GM19372 (cell line): ENCODE measurements around the gene GFER.
"Not testable (repeated sequence)": the region's sequence is repeated elsewhere in the genome, so short reads cannot be mapped to it uniquely, and the experiment has no call there.

Experiments
- ATAC-seq: cut with Tn5 transposase; IDR thresholded peaks from one replicate; pipeline ENCODE4 v1.9.1; 2021; ENCODE audit warnings: mild to moderate bottlenecking, low read depth, moderate library complexity; ENCODE audit not compliant: unreplicated experiment

The GFER gene

GRCh38 chr16:1953734-1954133 is 30.3 kb upstream of the GFER start:
- ATAC-seq = no peak

DNA sequence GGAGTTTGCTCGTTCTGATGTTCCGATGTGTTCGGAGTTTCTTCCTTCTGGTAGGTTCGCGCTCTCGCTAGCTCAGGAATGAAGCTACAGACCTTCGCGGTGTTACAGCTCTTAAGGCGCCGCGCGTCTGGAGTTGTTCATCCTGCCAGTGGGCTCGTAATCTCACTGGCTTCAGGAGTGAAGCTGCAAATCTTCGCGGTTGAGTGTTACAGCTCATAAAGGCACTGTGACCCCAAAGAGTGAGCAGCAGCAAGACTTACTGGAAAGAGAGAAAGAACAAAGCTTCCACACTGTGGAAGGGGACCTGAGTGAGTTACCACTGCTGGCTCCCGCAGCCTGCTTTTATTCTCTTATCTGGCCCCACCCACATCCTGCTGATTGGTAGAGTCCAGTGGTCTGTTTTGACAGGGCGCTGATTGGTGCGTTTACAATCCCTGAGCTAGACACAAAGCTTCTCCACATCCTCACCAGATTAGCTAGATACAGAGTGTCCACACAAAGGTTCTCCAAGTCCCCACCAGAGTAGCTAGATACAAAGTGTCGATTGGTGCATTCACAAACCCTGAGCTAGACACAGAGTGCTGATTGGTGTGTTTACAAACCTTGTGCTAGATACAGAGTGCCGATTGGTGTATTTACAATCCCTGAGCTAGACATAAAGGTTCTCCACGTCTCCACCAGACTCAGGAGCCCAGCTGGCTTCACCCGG is 26.4 kb upstream of the GFER start:
- ATAC-seq = not testable (repeated sequence)

GRCh38 chr16:1958143-1958491 is 25.9 kb upstream of the GFER start:
- ATAC-seq = not testable (repeated sequence)

DNA sequence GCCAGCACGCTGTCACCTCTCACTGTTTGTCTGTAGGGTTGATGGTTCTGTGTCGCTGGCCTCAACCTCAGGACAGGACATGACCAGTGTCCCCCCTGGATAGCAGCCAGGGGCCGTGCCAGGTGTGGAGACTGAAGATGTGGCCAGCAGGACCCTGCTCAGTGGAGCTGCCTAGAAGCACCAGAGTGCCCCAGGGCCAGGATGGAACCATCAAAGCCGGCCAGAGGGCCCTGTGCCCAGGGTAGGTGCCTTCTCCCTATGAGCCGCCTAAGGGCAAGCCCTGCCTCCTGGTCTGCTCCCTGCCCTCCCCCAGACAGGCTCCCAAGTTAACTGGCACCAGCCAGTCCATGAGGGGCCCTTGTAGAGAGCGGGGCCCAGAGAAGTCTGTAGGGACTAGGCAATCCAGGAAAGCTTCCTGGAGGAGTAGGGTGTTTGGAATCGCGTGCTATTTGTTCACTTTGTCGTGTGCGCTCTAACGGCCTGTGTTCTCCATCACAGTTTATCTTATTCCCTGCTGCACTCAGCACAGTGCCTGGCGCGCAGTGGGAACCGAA is 25.2 kb upstream of the GFER start:
- ATAC-seq = peak; percentile 2

GRCh38 chr16:1959269-1960039 is 24.5 kb upstream of the GFER start, which contains the start of gene NDUFB10:
TSS of gene NDUFB10 (plus strand) at chr16:1959538. CDS start at chr16:1959625, 87 bp downstream.
- peak; percentile 69 for ATAC-seq

GRCh38 chr16:1960665-1961630 is 23.0 kb upstream of the GFER start:
- ATAC-seq = no peak

DNA sequence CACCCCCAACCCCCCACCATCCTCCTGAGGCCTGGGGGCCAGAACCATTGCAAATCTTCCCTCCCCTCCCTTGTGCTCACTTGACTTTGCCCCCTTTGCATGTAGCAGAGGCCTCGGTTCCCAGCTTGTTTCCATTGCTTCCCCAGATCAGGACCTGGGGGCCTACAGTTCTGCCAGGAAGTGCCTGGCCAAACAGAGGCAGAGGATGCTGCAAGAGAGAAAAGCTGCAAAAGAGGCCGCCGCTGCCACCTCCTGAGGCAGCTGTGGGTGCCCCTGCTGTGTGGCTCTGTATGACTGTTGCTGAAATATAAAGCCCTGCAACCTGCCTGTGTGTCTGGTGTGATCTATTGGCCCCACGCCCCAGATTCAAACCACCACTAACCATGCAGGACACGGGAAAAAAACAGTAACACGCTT is 22.3 kb upstream of the GFER start:
- ATAC-seq = no peak

- not testable (repeated sequence) for ATAC-seq
These were observed 21.5 kb upstream of the GFER start for GRCh38 chr16:1962161-1963153.

DNA sequence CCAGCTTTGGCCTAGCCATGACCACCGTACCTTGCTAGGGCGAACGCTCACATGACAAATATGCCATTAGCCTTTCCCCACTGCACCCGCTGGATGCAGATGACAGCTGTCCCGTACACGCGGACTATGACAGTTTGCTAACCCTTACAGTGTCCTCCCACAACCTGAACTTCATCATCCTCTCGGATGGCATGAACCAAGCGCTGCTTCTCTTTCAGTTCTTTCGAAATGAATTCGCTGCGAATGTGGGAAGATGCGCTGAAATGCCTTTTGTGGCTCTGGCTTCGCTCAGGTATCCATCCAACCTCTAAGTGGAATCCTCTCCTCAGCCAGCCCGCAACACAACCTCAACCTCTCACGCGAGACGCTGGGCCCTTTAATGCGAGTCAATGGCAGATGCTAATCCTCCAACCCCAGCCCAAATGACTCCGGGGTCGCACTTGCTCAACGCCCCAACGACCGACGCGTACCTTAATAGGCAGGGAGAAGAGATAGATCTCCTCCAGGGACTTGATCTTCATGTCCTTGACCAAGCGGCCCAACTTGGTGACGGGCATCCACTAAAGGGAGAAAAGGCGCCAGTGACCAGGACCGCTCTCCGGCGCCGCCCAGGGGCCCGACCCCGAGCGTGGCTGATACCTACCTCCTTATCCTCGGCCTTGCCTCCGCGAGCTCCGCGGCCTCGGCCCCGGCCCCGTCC is 20.0 kb upstream of the GFER start:
- peak; percentile 5 for ATAC-seq

- ATAC-seq = peak; percentile 83
These were observed 19.2 kb upstream of the GFER start, which contains the start of gene RPS2 for GRCh38 chr16:1964506-1965395. TSS of gene RPS2 (minus strand) at chr16:1964826. CDS start at chr16:1964625, 201 bp downstream.

GRCh38 chr16:1965396-1966001 is 18.5 kb upstream of the GFER start:
- no peak for ATAC-seq

DNA sequence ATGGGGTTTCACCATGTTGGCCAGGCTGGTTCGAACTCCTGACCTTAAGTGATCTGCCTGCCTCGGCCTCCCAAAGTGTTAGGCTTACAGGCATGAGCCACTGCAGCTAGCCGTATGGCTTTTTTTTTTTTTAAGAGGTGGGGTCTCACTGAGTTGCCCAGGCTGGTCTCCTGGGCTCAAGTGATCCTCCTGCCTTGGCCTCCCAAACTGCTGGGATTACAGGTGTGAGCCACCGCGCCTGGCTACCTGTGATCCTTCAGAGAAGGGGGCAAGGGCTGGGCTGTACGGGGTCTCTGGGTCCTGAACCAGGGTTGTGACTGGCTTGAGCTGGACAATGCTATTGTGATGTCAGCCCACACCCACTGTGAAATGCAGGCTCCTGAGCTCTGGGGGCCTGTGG is 17.5 kb upstream of the GFER start, which contains the start of gene RNF151:
RNF151 (plus strand) TSS at position 397 of the 400 bp plus-strand sequence. CDS start 26 bp downstream, outside the sequence.
- no peak for ATAC-seq

GRCh38 chr16:1968146-1968953 is 15.6 kb upstream of the GFER start:
- ATAC-seq = no peak

GRCh38 chr16:1971796-1972489 is 12.1 kb upstream of the GFER start, which contains the start of gene TBL3:
TSS of gene TBL3 (plus strand) at chr16:1972053. CDS start at chr16:1972165, 112 bp downstream.
- ATAC-seq = peak; percentile 88

DNA sequence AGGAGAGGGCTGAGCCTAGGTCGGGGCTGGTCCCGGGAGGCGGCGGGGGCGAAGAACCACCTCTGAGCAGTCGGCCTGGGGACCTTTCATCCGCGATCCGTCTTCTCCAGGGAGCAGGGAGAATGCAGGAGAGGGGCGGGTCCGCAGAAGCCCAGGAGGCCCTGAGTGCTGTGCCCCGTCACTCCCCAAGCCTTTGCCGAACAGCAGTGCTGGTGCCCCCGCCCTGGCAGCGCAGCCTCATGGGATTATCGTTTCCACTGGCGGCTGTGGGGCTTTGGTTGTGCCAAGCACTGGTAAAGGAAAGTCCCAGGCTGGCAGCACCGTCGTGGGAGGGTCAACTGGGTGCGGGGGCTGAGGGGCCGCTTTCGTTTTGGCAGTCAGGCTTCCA is 11.5 kb upstream of the GFER start:
- no peak for ATAC-seq
